GM21619 (cell line): ENCODE measurements around the gene TMTC2.
A peak's percentile ranks its signal among the peaks of the same experiment; 100 is the strongest.

Experiments used
- ATAC-seq: cut with Tn5 transposase; IDR thresholded peaks from one replicate; pipeline ENCODE4 v1.9.1; 2021; ENCODE audit not compliant: unreplicated experiment

TMTC2 gene

DNA sequence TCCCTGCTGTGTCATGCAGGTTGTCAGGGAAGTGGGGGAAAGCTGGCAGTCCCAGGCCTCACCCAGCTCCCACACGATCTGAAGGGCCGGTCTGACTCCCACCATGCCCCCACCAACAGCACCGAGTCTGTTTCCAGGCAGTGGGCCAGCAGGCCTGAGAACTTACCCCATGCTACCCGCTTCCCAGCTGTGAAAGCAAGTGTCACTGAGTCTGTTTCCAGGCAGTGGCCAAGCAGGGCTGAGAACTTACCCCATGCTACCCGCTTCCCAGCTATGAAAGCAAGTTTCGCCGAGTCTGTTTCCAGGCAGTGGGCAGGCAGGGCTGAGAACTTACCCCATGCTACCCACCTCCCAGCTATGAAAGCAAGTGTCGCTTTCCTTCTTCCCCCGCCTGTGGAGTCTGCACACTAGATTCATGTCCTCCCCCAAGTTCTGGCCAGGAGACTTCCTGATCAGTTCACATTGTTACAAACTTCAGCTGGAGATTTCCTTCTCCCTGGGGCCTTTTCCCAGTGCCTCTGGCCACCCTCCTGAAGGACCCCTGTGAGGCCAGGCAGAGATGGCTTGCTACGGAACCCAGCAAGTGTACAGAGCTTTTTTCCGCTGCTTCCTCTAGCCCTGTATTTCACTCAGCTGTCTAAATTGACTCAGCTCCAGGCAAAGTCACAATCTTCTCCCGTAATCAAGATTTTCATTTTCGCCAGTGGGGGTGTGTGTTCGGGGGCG, 435.4 kb downstream of the TMTC2 start:
- no peak for ATAC-seq

DNA sequence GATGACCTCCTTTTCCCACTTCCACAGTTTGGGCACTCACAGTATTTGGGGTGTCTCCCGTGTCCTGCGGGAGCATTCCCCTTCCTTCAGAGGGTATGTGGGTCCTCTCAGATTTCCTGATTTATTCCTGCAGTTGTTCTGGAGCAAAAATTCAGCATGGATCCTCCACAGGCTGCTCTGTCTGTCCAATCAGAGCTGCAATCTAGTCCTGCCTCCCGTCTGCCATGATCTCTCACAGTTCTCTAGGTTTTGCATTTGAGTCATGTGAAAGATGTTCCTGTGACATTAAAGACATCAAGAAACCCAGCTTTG, 435.9 kb downstream of the TMTC2 start:
- ATAC-seq = no peak

DNA sequence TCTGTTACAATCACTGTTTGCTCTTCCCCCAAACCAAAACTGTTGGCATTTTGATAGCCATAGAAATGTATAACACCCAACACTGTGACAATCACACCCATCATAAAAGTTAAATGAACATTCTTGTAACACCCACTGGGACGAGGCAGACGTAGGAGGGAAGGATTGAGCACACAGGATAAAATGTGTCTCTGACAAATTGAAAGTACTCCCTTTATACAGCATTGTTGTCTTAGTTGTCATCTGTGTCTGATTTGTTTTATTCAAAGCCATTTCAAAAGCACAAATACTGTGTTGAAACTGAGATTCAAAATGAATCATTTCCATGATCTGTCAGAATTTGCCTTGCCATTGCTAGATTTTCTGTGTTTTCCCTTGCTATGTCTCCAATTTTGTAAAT, 436.3 kb downstream of the TMTC2 start:
- no peak for ATAC-seq

DNA sequence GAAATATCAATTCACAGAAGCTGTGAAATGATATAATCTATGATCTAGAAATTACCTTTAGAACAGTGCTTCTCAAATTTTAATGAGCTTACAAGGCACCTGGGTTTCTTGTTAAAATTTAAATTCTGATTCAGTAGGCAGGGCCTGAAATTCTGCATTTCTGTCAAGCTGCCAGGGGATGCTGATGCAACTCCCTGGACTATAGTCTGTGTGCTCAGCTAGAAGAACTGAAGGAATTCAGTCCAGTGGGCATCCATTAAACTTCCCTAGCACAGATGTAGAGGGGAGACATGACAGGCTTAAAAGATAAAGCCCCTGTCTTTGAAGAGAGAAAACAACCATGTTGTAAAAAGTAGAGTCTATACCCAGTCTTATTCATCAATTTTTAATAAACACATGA, 441.8 kb downstream of the TMTC2 start:
- ATAC-seq = no peak

DNA sequence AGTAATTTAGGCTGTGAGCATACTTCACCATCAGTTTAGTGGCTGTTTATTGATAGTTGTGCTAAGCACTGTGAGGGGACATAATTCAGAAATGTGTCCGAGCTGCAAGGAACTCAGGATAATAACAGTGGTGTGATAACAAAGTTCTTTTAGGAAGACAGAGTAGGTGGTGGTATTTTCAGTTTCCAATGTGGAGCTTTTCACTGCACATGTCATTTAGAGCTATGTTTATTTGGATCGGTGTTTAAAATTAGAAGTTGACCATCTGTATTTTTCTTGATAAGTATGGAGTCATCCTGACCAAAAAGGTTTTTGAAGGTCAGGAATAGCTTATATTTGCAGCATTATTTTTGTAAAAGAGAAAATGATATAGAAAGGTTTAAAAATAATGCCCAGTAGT, 443.5 kb downstream of the TMTC2 start:
- ATAC-seq = no peak

DNA sequence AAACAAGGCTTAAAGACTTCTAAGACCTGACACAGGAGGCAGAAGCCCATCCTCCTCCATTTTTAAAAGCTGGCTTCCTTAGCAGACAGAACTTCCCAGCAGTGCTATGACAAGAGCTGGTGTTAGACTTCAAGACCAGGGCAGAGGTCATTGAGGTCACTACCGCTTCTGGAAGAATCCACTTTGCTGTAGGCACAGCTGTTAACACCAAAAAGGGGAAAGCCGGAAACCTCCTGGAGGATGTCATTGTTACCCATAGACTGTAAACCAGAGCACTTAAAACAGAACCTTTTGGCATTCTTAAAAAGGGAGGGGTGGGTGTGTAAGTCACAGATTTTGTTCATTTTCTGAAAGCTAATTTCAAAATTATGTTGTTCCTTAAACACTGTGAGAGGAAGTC, 445.7 kb downstream of the TMTC2 start:
- no peak for ATAC-seq

DNA sequence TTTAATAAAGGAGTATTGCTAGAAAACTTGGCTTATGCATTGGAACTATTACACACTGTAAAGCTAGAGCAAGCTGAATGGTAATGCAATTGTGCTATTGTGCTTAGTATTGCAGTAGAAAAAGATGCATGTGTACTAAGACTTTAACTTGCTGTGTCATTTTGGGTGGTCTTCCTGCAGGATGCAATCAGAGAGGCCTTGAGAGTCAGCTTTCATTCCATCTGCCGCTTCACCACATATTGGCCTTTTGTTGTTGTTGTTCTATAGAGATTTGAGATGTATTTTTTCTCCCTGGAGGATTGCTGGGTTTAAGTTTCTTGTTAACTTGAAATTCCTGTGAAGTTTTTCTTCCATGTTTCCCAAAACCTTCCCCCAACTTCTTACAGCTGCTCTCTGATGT, 449.7 kb downstream of the TMTC2 start:
- no peak for ATAC-seq

DNA sequence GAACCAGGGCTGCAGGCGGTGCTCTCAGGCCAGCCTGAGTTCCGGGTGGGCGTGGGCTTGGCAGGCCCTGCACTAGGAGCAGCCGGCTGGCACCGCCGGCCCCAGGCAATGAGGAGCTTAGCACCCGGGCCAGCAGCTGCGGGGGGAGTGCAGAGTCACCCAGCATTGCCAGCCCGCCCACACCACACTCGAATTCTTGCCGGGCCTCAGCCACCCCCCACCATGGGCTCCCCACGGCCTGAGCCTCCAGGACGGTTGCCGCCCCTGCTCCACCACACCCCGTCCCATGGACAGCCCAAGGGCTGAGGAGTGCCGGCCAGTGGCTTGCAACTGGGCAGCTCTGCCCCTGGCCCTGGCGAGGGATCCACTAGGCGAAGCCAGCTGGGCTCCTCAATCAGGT, 453.4 kb downstream of the TMTC2 start:
- ATAC-seq = no peak

DNA sequence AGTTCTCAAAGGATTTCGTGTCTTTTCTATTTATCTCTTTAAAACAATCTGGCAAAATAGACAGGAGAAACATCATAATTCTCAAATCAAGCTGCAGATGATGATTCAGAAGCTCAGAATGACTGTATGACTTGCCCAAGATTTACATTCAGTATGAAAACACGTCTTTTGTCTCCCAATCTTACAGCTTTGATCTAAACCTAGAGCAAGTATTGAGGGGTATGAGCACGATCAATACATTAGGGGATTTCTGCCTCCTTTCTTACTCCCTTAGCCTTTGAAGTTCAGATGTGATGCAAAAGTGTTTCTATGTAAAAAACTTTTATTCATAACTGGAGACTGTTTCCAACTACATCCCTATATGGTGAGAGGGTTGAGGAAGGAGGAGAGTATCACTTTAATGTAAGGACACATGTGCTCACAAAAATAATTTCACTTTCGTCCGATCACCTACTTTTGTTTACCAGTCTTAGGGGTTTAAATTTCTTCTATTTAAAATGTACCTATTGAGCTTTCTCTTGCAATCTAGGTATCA, 454.8 kb downstream of the TMTC2 start:
- ATAC-seq = no peak

DNA sequence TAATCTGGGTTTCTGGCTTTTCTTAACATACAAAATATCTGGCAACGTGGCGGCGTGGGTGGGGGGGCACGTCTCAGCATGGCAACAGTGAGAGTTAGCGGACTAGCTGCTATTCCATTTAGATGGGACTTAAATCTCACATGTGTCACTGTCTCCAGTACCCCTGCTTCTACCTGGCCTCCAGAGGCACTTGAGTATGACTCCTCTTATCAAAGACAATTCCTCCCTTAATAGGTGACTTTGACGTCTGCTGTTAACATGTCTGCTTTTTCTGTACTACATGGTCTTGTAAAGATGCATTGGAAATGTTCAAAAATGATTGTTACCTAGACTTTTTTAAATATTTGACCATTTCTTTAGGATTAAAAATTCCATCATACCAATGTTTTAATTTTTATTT, 456.2 kb downstream of the TMTC2 start:
- ATAC-seq = no peak

DNA sequence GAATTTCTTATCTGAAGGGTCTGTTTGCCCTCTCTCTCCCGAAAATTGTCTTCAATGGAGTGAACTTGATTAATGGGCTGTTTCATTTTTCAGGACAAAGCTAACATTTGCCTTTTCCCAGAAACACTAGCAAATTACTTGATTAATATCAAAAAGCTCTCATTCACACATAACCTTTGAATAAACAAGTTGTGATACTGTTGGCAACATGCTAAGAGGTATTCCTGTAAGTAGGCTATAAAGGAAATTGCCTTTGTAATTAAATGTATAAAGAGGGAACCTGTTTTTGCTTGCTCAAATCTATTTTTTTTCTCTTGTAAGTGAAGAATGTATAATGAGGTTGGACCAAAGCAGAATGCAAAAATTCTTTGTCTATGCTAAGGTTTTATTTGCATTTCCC, 457.2 kb downstream of the TMTC2 start:
- ATAC-seq = no peak

DNA sequence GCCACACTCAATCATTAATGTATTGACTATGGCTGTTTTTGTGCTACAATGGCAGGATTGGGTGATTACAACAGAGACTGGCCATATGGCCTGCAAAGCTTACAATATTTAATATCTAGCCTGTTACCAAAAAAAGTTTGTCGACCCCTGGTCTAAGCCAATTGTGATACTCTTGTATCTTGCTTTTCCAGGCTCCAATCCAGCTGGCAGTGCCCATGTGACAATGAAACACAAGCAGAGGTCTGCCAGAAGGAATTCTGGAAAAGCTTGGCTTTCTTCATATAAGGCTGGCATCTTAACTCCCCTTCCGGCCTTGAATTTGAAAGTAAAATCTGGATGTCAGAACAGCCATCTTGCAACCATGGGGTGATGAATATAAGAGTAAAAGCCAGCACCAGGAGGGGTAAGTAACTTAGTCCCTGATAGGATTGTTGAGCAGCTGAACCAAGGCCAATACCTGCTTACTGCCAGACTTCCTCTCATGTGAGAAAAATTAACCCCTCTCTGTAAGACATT, 458.7 kb downstream of the TMTC2 start:
- ATAC-seq = no peak

DNA sequence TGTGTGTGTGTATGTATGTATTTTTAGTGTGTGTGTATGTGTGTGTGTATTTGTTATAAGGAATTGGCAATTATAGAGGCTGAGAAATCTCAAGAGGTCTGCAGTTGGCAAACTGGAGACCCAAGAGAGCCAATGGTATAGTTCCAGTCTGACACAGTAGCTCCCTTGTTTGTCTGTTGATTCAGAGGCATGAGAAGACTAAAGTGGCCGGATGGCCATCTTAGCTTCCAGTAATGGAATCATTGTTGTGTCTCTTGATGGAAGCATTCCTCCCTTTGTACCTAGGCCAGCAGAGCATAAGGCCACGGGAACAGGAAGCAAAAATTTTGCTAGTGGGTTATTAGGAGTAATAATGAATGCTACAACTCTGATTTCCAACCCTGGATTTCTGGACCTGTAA, 460.6 kb downstream of the TMTC2 start:
- ATAC-seq = no peak

DNA sequence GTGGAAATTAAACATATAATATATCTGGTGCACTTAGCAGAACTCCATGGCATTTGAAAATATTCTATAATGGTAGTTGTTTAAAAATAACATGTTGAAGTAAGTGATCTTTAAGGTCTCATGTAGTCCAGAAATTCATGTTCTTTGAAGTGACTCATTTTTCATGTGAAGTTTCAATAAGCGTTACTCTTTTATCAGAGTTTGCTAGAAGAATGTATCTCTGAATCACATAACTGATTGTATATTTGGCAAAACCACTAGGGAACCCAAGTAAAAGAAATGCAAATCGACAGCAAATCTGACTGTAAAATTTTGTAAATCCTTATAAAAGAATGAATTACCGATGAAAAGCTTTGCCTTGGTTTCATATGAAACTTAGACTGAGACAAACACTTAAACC, 463.3 kb downstream of the TMTC2 start:
- no peak for ATAC-seq

DNA sequence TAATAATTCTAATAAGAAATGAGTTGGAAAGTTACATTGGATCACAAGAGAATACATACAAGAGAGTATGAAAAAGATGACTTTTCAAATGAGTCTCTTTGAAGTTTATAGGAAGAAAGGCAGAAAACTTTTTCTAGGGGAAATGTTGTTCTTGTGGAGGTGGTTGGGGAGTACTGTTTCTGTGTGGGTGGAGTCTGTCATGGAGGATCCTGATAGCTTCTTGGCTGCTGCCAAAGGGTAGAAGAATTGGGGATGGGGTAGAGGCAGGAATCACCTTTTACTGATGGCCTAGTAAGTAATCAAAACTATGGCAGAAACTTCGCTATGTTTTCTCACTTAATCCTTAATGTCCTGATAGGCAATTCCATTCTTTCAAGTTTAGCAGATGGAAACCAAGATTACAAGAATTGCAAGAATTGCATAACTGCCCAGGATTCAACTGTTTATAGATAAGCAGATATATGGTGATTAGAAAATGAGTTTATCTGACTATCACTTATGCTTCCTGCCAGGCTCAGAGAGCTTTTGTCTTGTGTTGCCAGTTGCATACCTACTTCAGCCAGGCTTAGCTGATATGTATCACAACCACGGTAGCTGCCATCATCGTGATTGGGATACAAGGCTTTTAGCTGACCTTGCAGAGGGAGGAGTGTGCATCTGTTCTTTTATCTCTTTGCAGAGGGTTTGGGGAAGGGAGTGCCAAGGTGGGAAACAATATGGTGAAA, 463.9 kb downstream of the TMTC2 start:
- no peak for ATAC-seq

DNA sequence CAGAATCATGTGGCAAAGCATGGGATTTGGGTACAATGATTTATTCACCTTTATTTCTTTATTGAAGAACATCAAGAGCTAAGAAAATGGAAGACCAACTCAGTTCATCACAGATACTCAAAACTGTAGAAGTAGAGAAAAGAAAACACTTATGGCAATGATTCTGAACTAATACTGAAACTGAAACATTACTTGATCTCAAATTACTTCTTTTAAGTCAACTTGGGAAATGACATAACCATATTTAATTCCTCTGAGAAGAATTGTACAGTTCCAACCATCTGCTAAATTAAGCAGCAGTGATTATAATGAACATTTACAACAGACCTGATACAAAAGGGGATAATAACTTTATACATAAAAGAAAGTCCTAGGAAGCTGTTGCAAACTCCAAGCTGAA, 466.5 kb downstream of the TMTC2 start:
- peak; percentile 75 for ATAC-seq

DNA sequence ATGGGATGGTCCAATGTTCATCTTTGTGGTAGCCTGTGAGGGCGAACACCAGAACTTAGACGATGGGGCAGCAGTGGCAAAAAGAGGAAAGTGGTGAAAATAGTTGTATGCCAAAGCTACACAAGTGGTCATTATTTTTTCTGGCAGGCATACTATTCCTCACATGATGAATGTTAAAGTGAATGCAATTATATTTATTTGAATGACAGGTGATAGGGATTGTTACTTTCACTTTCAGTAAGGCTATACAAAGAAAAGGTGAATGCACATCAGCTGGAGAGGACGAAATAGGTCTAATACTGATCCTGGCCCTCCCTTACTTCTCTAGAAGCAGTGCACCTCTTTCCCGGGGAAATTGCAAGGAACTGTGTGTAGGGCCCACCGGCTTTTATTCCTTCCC, 470.1 kb downstream of the TMTC2 start:
- ATAC-seq = no peak

DNA sequence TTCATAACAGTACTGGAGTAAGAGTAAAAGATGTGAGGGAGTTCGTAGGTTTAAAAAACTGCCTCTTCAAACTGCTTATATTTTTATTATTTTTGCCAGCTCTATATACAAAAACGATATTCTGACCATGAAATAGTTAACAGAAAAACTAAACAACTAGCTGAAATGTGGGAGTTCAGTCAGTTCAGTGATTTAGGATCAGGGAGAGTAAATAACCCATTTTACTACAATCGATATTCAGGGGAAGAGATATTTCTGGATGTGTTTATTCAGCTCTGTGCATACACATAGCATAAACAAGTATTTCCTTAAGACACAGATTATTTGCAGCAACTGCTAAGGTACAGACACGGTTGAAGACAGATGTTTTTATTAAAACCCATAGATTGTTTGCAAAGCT, 470.9 kb downstream of the TMTC2 start:
- ATAC-seq = no peak

DNA sequence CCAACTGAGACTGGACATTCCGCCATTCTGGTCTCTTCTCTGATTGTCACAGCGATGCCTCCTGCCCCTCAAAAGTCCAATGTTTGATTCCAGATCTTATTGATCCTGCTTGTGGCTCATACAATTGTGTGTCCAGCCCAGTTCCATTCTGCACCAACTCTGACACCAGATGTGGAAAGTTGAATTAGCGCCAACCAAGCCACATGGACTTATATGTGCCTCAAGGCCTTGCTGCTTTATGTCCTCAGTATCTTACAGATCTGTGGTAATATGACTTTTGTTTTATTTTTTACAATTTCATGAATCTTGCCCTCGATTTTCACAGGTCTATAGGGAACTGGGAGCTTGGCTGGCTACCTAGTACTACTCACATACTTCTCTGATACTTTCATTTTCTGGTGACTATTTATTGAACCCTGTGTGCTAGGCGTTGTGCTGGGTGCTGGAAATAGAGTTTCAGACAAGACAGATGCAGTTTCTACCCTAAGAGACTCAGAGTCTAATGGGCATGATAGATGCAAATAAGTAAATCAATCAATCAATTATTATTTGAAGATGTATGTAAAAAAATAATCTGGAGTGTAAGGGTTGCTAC, 472.0 kb downstream of the TMTC2 start:
- peak; percentile 51 for ATAC-seq

DNA sequence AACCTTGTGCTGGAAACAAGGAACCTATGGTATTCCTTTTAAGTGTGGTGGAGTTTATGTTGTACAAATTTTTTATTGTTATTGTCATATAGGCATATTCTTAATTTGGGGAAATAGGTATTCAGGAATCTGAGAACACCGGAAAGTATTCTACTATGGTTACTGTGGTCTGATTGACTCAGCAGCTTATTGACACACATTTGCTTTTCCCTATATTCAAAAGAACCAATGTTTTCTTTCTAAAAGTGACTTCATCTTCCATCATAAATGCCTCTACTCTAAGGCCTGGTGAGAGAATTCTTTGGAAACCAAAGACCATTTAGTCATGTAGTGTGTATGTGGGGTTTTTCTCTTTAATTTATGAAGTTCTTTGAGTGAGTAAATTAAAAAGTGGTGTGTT, 474.8 kb downstream of the TMTC2 start:
- ATAC-seq = no peak

DNA sequence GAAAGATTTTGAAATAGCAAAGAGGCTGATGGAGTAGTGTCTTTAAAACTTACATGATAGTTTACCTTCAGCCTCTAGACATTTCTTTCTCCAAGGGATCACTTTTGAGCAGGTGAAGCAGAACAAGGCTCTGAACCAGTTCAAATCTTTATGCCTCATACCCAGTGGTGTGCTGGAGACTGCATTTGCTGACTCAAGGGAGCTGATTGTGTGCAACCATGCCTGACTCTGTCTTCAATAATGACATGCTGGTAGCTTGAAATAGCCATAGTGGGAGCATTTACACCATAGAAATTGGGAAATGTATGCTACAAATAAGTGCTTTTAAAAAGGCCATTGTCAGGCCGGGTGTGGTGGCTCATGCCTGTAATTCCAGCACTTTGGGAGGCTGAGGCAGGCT, 482.0 kb downstream of the TMTC2 start:
- no peak for ATAC-seq

DNA sequence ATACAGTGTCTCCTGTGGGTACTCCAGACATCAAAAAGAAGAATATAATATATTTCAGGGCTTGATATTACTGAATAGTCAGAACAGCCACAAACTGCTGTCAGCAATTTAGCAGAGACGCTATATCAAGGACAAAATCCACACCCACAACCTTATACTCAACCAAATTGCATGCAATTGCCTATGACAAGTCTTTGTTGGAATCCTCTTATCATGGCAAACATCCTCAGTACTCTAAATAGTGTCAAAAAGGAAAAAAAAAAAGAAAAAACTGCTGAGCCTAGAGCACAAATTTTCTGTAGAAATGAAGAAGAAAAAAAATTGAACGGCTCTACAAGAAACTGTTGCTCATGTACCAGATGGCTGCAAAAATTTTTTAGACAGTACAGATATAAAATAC, 485.7 kb downstream of the TMTC2 start:
- no peak for ATAC-seq
